Loucy (cell line): ENCODE data around the gene FAM20C.

Source experiments
- H2AFZ ChIP-seq: fragments of 200-600 bp; sonication (generic); 2 replicates; pipeline ENCODE4 v1.6.0; 2016; ENCODE audit warnings: antibody characterized with exemption, mild to moderate bottlenecking, low read length, moderate library complexity
- H3F3A ChIP-seq: fragments of 200-600 bp; 2 replicates; pipeline ENCODE4 v1.6.0; 2016; ENCODE audit warnings: antibody characterized with exemption, low read depth, mild to moderate bottlenecking
- H3K27me3 ChIP-seq: fragments of 200-600 bp; sonication (generic); 2 replicates; pipeline ENCODE4 v1.6.1; 2014; ENCODE audit warnings: low read length, mild to moderate bottlenecking; ENCODE audit not compliant: insufficient read depth, poor library complexity, severe bottlenecking
- H3K36me3 ChIP-seq: fragments of 200-600 bp; sonication (generic); 2 replicates; pipeline ENCODE4 v1.6.1; 2016; ENCODE audit warnings: low read length; ENCODE audit not compliant: insufficient read depth
- H3K4me1 ChIP-seq: fragments of 200-600 bp; sonication (generic); 2 replicates; pipeline ENCODE4 v1.5.1; 2014; ENCODE audit warnings: low read length, mild to moderate bottlenecking; ENCODE audit not compliant: insufficient read depth, poor library complexity, severe bottlenecking
- H3K4me2 ChIP-seq: fragments of 200-600 bp; sonication (generic); 2 replicates; pipeline ENCODE4 v1.6.0; 2014; ENCODE audit warnings: antibody characterized with exemption, low read length, low read depth, mild to moderate bottlenecking; ENCODE audit not compliant: poor library complexity, severe bottlenecking
- H3K4me3 ChIP-seq: fragments of 200-600 bp; sonication (generic); 2 replicates; pipeline ENCODE4 v1.5.1; 2014; ENCODE audit warnings: low read length, mild to moderate bottlenecking, mixed read lengths; ENCODE audit not compliant: poor library complexity, severe bottlenecking
- H3K79me2 ChIP-seq: fragments of 200-600 bp; sonication (generic); 2 replicates; pipeline ENCODE4 v1.6.1; 2014; ENCODE audit warnings: low read length; ENCODE audit not compliant: insufficient read depth
- H3K9ac ChIP-seq: fragments of 200-600 bp; sonication (generic); 2 replicates; pipeline ENCODE4 v1.6.0; 2014; ENCODE audit warnings: mild to moderate bottlenecking, low read depth, low read length, moderate library complexity; ENCODE audit not compliant: poor library complexity, severe bottlenecking
- H3K9me2 ChIP-seq: fragments of 200-600 bp; sonication (generic); replicated peaks from 2 replicates; pipeline ENCODE4 v1.6.1; 2016; ENCODE audit warnings: low read depth, low read length, mixed read lengths
- H3K9me3 ChIP-seq: fragments of 200-600 bp; sonication (generic); 2 replicates; pipeline ENCODE4 v1.6.1; 2014; ENCODE audit warnings: mild to moderate bottlenecking, antibody characterized with exemption, low read length, low read depth; ENCODE audit not compliant: insufficient read depth
- H4K20me1 ChIP-seq: fragments of 200-600 bp; sonication (generic); 2 replicates; pipeline ENCODE4 v1.6.0; 2014; ENCODE audit warnings: antibody characterized with exemption, low read length, mild to moderate bottlenecking; ENCODE audit not compliant: insufficient read depth, poor library complexity, severe bottlenecking
- EZH2phosphoT487 ChIP-seq: fragments of 200-600 bp; IDR thresholded peaks from 2 replicates; pipeline ENCODE4 v1.6.1; 2018; ENCODE audit warnings: antibody characterized with exemption, mild to moderate bottlenecking, moderate library complexity, borderline replicate concordance
- TF ChIP-seq, protein P1 (sequence below): fragments of 200-600 bp; sonication (generic); conservative IDR thresholded peaks from 2 replicates; pipeline ENCODE4 v1.5.1; 2014; ENCODE audit warnings: mild to moderate bottlenecking, antibody characterized with exemption, low read length

Gene FAM20C

DNA sequence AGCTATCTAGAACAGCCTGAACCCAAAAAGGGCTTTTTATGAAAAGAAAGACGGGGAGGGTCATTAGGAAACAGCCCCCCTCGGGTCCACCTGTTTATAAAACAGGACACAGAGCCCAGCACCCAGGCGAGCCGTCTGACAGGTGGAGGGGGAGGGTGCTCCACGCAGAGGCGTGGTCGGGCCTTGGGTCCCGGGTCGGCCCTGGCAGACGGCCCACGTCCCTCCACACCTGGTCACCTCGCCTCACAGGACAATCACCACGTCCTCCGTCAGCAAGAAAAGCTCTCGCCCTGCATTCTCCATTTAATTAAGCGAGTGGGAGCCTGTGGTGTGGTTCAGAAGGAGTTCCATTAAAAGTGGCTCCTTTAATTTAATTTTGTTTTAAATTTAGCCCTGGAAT, 55.3 kb downstream of the FAM20C start:
- Histone ChIP-seq H3K4me2 (no peak overlapping the region), H3K27me3 (no peaks in the 10 kb centered on the region), H3K4me1 (no peaks in the 10 kb centered on the region), H3K9ac (no peak overlapping the region), H3K4me3 (no peak overlapping the region), H3F3A (no peaks in the 10 kb centered on the region), H2AFZ (no peak overlapping the region), H3K9me3 (peaks cover 17% of the 10 kb centered on the region; the same call in 1 of the 2 replicates), H3K9me2 (no peaks in the 10 kb centered on the region), H3K36me3 (no peaks in the 10 kb centered on the region), H4K20me1 (no peaks in the 10 kb centered on the region), H3K79me2 (no peaks in the 10 kb centered on the region)
- TF ChIP-seq, protein P1, sequence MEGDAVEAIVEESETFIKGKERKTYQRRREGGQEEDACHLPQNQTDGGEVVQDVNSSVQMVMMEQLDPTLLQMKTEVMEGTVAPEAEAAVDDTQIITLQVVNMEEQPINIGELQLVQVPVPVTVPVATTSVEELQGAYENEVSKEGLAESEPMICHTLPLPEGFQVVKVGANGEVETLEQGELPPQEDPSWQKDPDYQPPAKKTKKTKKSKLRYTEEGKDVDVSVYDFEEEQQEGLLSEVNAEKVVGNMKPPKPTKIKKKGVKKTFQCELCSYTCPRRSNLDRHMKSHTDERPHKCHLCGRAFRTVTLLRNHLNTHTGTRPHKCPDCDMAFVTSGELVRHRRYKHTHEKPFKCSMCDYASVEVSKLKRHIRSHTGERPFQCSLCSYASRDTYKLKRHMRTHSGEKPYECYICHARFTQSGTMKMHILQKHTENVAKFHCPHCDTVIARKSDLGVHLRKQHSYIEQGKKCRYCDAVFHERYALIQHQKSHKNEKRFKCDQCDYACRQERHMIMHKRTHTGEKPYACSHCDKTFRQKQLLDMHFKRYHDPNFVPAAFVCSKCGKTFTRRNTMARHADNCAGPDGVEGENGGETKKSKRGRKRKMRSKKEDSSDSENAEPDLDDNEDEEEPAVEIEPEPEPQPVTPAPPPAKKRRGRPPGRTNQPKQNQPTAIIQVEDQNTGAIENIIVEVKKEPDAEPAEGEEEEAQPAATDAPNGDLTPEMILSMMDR, result no peak
- no peak for TF ChIP-seq EZH2phosphoT487

DNA sequence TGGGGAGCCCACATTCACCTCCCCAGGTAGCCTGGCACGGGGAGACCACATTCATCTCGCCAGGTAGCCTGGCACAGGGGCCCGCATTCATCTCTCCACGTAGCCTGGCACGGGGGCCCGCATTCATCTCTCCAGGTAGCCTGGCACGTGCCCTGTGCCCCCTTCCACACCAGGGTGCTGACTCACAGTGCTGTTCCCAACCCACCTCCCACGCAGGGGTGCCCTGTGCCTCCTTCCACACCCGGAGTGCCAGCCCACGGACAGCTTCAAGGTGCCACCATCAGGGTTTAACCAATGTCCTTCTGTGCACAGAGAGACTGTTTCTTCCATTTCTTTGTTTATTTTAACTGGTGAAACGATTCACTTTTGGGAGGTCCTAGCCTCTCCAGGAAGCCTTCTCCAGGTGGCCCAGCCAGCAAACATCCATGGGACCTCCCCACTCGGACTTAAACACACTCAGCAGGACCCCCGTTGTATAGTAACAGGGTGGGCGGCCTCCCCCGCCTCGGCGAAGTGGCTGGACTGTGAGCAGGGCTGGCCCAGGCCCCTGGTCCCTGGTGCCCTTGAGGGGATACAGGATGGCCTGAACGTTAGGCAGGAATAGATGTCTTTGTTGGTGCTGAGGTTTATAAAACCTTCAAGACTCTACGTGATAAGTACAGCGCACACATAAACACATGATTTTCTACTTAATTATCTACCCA, 56.5 kb downstream of the FAM20C start:
- TF ChIP-seq, protein P1, result no peak
- TF ChIP-seq EZH2phosphoT487, result no peak
- Histone ChIP-seq H3K4me2 (no peak overlapping the region), H3K9me2 (no peaks in the 10 kb centered on the region), H3K4me3 (no peak overlapping the region), H3K4me1 (no peaks in the 10 kb centered on the region), H3K27me3 (no peaks in the 10 kb centered on the region), H4K20me1 (no peaks in the 10 kb centered on the region), H3F3A (no peaks in the 10 kb centered on the region), H3K79me2 (no peaks in the 10 kb centered on the region), H3K36me3 (no peaks in the 10 kb centered on the region), H2AFZ (no peak overlapping the region), H3K9me3 (peaks cover 19% of the 10 kb centered on the region; the same call in 1 of the 2 replicates), H3K9ac (no peak overlapping the region)

DNA sequence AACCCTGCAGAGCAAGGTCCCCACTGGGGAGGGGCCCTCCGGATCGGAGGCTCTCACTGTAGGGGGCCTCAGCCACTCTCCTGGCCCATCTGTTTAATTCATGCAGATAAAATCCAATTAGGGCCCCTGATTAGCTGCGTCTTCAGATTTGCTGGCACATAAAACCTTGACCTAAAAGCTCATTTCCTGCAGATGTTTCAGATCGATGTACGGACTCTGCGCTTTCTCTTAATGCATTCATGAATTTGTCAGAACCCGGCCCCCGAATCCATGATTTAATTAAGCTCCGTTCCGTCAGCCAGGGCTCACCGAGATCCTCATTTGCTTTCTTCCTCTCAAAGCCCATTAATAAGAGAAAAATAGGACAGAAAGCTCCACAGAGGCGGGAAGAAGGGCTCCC, 57.6 kb downstream of the FAM20C start:
- no peaks in the 10 kb centered on the region for H3K4me1 ChIP-seq
- H3K79me2 ChIP-seq, result no peaks in the 10 kb centered on the region
- no peaks in the 10 kb centered on the region for H4K20me1 ChIP-seq
- no peaks in the 10 kb centered on the region for H3F3A ChIP-seq
- peaks cover 15% of the 10 kb centered on the region; the same call in 1 of the 2 replicates for H3K9me3 ChIP-seq
- TF ChIP-seq, protein P1, result no peak
- H2AFZ ChIP-seq, result no peak overlapping the region
- no peaks in the 10 kb centered on the region for H3K36me3 ChIP-seq
- no peak overlapping the region for H3K4me2 ChIP-seq
- no peaks in the 10 kb centered on the region for H3K9me2 ChIP-seq
- H3K27me3 ChIP-seq, result no peaks in the 10 kb centered on the region
- no peak overlapping the region for H3K9ac ChIP-seq
- H3K4me3 ChIP-seq, result no peak overlapping the region
